SW 1271 (cell line): ENCODE data around the gene SULT1C2.
"Not testable (repeated sequence)": the region's sequence is repeated elsewhere in the genome, so short reads cannot be mapped to it uniquely, and the experiment has no call there.

Source experiments
- DNase-seq, 2 experiments: peaks; one replicate each; lab custom pipeline; 2025; lab: John Stamatoyannopoulos, UW

Gene SULT1C2

GRCh38 chr2:108351889-108352288, 63.2 kb downstream of the SULT1C2 start:
- DNase-seq: no peak

GRCh38 chr2:108354136-108354535, 65.4 kb downstream of the SULT1C2 start:
- DNase-seq: no peak

GRCh38 chr2:108355906-108356734, 67.4 kb downstream of the SULT1C2 start:
- no peak for DNase-seq

- DNase-seq: not testable (repeated sequence)
Measured at GRCh38 chr2:108359336-108359735, 70.6 kb downstream of the SULT1C2 start.
